ENCODE results near the gene STAT4.

The STAT4 gene

DNA sequence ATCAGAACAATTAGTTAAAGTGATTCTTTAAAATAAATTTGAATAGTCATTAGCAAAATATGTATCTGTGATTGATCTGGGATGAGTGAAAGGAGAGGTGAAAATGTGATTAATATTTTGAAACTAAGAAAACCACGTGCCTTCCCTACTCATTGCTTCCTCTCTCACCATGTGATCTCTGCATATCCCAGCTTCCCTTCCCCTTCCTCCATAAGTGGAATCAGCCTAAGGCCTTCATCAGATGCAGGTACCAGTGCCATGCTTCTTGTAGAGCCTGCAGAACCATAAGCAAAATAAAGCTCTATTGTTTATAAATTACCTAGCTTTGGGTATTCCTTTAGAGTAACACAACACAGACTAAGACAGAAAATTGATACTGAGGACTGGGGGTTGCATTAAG is 125.7 kb downstream of the STAT4 start:
- Histone ChIP-seq H3K4me2 (ENCODE audit: low read length, poor library complexity, severe bottlenecking) (no peak overlapping the region), H3K9me3 (ENCODE audit: control insufficient read depth, low read length) (no peaks in the 10 kb centered on the region), H4K91ac (ENCODE audit: low read length) (no peak overlapping the region), H3K9ac (ENCODE audit: low read length) (no peak overlapping the region), H3K18ac (ENCODE audit: low read depth in 1 of 2, low read length in 2 of 2) (no peak overlapping the region), H4K8ac (ENCODE audit: low read length) (no peak overlapping the region), H3K4me1 (ENCODE audit: control insufficient read depth, insufficient read depth, low read depth, low read length) (peaks cover 6% of the 10 kb centered on the region), H2AK5ac (ENCODE audit: low read length, severe bottlenecking) (no peak overlapping the region), H3K27ac (ENCODE audit: low read length, poor library complexity, severe bottlenecking) (no peak overlapping the region), H2BK12ac (ENCODE audit: low read length in 2 of 2) (no peak overlapping the region), H3K79me1 (replicated peaks; ENCODE audit: low read length, poor library complexity, severe bottlenecking) (peaks cover 3% of the 10 kb centered on the region), H3K27me3 (ENCODE audit: control insufficient read depth in 1 of 2, insufficient read depth in 1 of 2, low read length in 2 of 2) (no peaks in the 10 kb centered on the region), H2BK15ac (ENCODE audit: low read depth, poor library complexity, severe bottlenecking) (no peak overlapping the region), H3K4ac (ENCODE audit: low read depth in 1 of 2, low read length in 2 of 2) (no peak overlapping the region), H2BK5ac (ENCODE audit: low read depth, low read length, poor library complexity, severe bottlenecking) (no peak overlapping the region), H3K36me3 (ENCODE audit: control insufficient read depth in 1 of 2, insufficient read depth in 2 of 2, low read depth in 1 of 2, low read length in 2 of 2) (peaks cover 0 to 3% of the 10 kb centered on the region in 2 experiments), H3K14ac (ENCODE audit: low read length in 2 of 2) (no peak overlapping the region), H3K23ac (ENCODE audit: low read length in 2 of 2) (no peak overlapping the region), H2BK120ac (ENCODE audit: low read depth, low read length) (no peak overlapping the region), H3K4me3 (ENCODE audit: insufficient read depth in 1 of 2, low read depth in 1 of 2, low read length in 2 of 2) (no peak overlapping the region), H2AFZ (ENCODE audit: low read depth, low read length) (no peak overlapping the region)
- 100% methylated on average over 1 of the region's 1 CpG for WGBS
- DNase-seq: no peak

DNA sequence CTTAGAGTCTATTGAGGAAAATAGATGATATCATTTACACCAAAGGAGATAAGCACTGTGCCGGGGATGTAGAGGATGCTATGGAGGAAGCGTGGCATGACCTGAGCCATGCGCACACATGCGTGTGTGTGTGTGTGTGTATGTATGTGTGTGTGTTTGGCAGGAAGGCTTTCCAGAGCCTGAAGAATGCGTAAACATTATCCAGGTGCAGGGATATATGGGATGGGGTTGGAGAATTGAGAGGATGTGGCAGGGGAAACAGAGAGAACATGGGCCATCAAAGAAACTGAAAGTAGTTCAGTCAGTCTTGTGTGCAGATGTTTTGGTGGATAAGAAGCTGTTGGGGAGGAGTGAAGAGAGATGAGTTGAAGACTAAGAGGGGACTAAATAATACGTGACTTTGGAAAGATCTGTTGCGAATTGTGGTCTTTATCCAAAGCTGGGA is 127.5 kb downstream of the STAT4 start:
- Histone ChIP-seq H3K79me1 (replicated peaks; ENCODE audit: low read length, poor library complexity, severe bottlenecking) (peaks cover 3% of the 10 kb centered on the region), H4K91ac (ENCODE audit: low read length) (no peak overlapping the region), H3K4ac (ENCODE audit: low read depth in 1 of 2, low read length in 2 of 2) (no peak overlapping the region), H2BK15ac (ENCODE audit: low read depth, poor library complexity, severe bottlenecking) (no peak overlapping the region), H3K14ac (ENCODE audit: low read length in 2 of 2) (no peak overlapping the region), H3K27me3 (ENCODE audit: control insufficient read depth in 1 of 2, insufficient read depth in 1 of 2, low read length in 2 of 2) (no peaks in the 10 kb centered on the region), H2BK5ac (ENCODE audit: low read depth, low read length, poor library complexity, severe bottlenecking) (no peak overlapping the region), H3K4me1 (ENCODE audit: control insufficient read depth, insufficient read depth, low read depth, low read length) (peaks cover 6% of the 10 kb centered on the region), H3K9me3 (ENCODE audit: control insufficient read depth, low read length) (no peaks in the 10 kb centered on the region), H3K9ac (ENCODE audit: low read length) (no peak overlapping the region), H2BK120ac (ENCODE audit: low read depth, low read length) (no peak overlapping the region), H3K4me2 (ENCODE audit: low read length, poor library complexity, severe bottlenecking) (no peak overlapping the region), H2AK5ac (ENCODE audit: low read length, severe bottlenecking) (peak overlapping the region; percentile 3), H4K8ac (ENCODE audit: low read length) (no peak overlapping the region), H3K4me3 (ENCODE audit: insufficient read depth in 1 of 2, low read depth in 1 of 2, low read length in 2 of 2) (no peak overlapping the region), H3K27ac (ENCODE audit: low read length, poor library complexity, severe bottlenecking) (no peak overlapping the region), H2BK12ac (ENCODE audit: low read length in 2 of 2) (peak overlapping the region in 1 of 2 experiments; percentile 33), H3K36me3 (ENCODE audit: control insufficient read depth in 1 of 2, insufficient read depth in 2 of 2, low read depth in 1 of 2, low read length in 2 of 2) (no peaks in the 10 kb centered on the region), H2AFZ (ENCODE audit: low read depth, low read length) (no peak overlapping the region), H3K23ac (ENCODE audit: low read length in 2 of 2) (no peak overlapping the region), H3K18ac (ENCODE audit: low read depth in 1 of 2, low read length in 2 of 2) (no peak overlapping the region)
- 97% methylated on average over 7 of the region's 7 CpGs for WGBS
- no peak for DNase-seq

DNA sequence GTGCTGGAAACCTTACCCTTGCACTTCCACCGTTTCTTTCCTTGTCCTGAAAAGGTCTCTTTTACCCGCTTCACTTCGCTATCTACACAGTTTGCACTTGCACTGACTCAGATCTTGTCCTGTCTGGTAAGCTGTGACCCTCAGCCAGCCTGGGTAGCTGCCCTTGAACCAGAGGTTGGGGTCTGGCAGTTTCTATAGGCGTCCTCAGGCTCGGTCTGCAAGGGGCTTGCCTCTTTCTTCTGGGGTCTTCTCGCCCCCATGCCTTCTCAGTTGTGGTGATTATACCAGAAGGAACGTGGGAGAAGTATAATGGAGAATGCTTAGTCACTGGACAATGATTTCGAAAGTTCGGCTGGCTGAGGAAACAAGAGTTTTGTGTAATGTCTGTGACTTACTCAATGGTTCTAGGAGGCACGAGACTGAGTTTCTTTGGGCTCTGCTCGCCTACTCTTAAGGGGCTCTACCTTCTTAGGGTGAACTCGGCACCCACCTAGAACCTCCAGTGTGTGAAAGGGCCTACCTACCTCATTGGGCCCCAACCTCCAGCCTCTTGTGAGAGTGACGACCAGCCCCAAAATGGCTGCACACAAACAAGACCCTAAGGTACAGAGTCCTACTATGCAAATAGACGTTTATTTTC is 129.9 kb downstream of the STAT4 start:
- peak overlapping the region; percentile 98 for H3K27ac ChIP-seq (ENCODE audit: low read length, poor library complexity, severe bottlenecking)
- no peak overlapping the region for H2AFZ ChIP-seq (ENCODE audit: low read depth, low read length)
- peak overlapping the region; percentile 64 to 83 for H3K4me3 ChIP-seq (ENCODE audit: insufficient read depth in 1 of 2, low read depth in 1 of 2, low read length in 2 of 2)
- peaks cover 3% of the 10 kb centered on the region for H3K79me1 ChIP-seq (replicated peaks; ENCODE audit: low read length, poor library complexity, severe bottlenecking)
- 32% methylated on average over 14 of the region's 14 CpGs for WGBS
- peak overlapping the region; percentile 97 for H4K8ac ChIP-seq (ENCODE audit: low read length)
- H3K4me1 ChIP-seq (ENCODE audit: control insufficient read depth, insufficient read depth, low read depth, low read length): peaks cover 9% of the 10 kb centered on the region
- H2BK5ac ChIP-seq (ENCODE audit: low read depth, low read length, poor library complexity, severe bottlenecking): peak overlapping the region; percentile 80
- H2AK5ac ChIP-seq (ENCODE audit: low read length, severe bottlenecking): peak overlapping the region; percentile 91
- peak overlapping the region; percentile 8 to 49 for H2BK12ac ChIP-seq (ENCODE audit: low read length in 2 of 2)
- peak overlapping the region; percentile 77 for H2BK120ac ChIP-seq (ENCODE audit: low read depth, low read length)
- H2BK15ac ChIP-seq (ENCODE audit: low read depth, poor library complexity, severe bottlenecking): peak overlapping the region; percentile 26
- no peaks in the 10 kb centered on the region for H3K36me3 ChIP-seq (ENCODE audit: control insufficient read depth in 1 of 2, insufficient read depth in 2 of 2, low read depth in 1 of 2, low read length in 2 of 2)
- H3K9ac ChIP-seq (ENCODE audit: low read length): peak overlapping the region; percentile 97
- H3K4ac ChIP-seq (ENCODE audit: low read depth in 1 of 2, low read length in 2 of 2): peak overlapping the region; percentile 84 to 97
- peak overlapping the region; percentile 98 for H3K18ac ChIP-seq (ENCODE audit: low read depth in 1 of 2, low read length in 2 of 2)
- H3K23ac ChIP-seq (ENCODE audit: low read length in 2 of 2): peak overlapping the region in 1 of 2 experiments; percentile 96
- DNase-seq: peak; percentile 96
- peak overlapping the region; percentile 56 for H3K4me2 ChIP-seq (ENCODE audit: low read length, poor library complexity, severe bottlenecking)
- H3K27me3 ChIP-seq (ENCODE audit: control insufficient read depth in 1 of 2, insufficient read depth in 1 of 2, low read length in 2 of 2): no peaks in the 10 kb centered on the region
- peak overlapping the region; percentile 97 for H4K91ac ChIP-seq (ENCODE audit: low read length)
- no peaks in the 10 kb centered on the region for H3K9me3 ChIP-seq (ENCODE audit: control insufficient read depth, low read length)
- H3K14ac ChIP-seq (ENCODE audit: low read length in 2 of 2): peak overlapping the region in 1 of 2 experiments; percentile 98

DNA sequence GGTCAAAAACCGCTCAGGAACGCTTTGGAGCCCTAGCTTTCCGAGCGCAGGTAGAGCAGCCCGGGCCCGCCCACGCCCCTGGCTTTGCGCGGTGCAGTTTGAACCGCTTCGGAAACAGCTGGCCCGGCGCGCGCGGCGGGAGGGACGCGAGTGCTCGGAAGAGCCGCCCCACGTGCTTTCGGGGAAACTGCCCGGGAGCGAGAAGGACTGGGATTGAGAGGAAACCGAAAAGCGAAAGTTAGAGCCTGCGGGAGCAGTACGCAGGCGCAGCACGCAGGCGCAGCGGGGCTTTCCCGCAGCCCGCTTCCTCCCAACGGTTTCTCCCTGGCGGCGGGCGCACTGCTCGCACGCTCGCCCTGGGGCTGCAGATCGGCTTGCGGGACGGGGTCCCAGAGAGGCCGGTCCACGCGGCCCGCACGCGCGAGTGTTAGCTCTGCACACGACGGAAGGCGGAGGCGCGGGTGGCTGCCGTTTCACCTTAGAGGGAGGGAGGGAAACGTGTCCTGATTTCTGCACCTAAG is 130.5 kb downstream of the STAT4 start:
- Histone ChIP-seq H3K27ac (ENCODE audit: low read length, poor library complexity, severe bottlenecking) (peak overlapping the region; percentile 98), H3K9ac (ENCODE audit: low read length) (peak overlapping the region; percentile 97), H3K9me3 (ENCODE audit: control insufficient read depth, low read length) (no peaks in the 10 kb centered on the region), H4K91ac (ENCODE audit: low read length) (peak overlapping the region; percentile 97), H4K8ac (ENCODE audit: low read length) (peak overlapping the region; percentile 97), H3K4me3 (ENCODE audit: insufficient read depth in 1 of 2, low read depth in 1 of 2, low read length in 2 of 2) (peak overlapping the region; percentile 64 to 83), H3K18ac (ENCODE audit: low read depth in 1 of 2, low read length in 2 of 2) (peak overlapping the region; percentile 98), H3K4ac (ENCODE audit: low read depth in 1 of 2, low read length in 2 of 2) (peak overlapping the region; percentile 84 to 97), H3K27me3 (ENCODE audit: control insufficient read depth in 1 of 2, insufficient read depth in 1 of 2, low read length in 2 of 2) (no peaks in the 10 kb centered on the region), H2AK5ac (ENCODE audit: low read length, severe bottlenecking) (peak overlapping the region; percentile 89), H2AFZ (ENCODE audit: low read depth, low read length) (no peak overlapping the region), H2BK5ac (ENCODE audit: low read depth, low read length, poor library complexity, severe bottlenecking) (peak overlapping the region; percentile 89), H3K36me3 (ENCODE audit: control insufficient read depth in 1 of 2, insufficient read depth in 2 of 2, low read depth in 1 of 2, low read length in 2 of 2) (no peaks in the 10 kb centered on the region), H3K14ac (ENCODE audit: low read length in 2 of 2) (peak overlapping the region in 1 of 2 experiments; percentile 98), H3K23ac (ENCODE audit: low read length in 2 of 2) (peak overlapping the region in 1 of 2 experiments; percentile 96), H2BK12ac (ENCODE audit: low read length in 2 of 2) (peak overlapping the region; percentile 8 to 38), H2BK120ac (ENCODE audit: low read depth, low read length) (peak overlapping the region; percentile 77), H3K79me1 (replicated peaks; ENCODE audit: low read length, poor library complexity, severe bottlenecking) (peaks cover 3% of the 10 kb centered on the region), H3K4me1 (ENCODE audit: control insufficient read depth, insufficient read depth, low read depth, low read length) (peaks cover 9% of the 10 kb centered on the region), H3K4me2 (ENCODE audit: low read length, poor library complexity, severe bottlenecking) (peak overlapping the region; percentile 69), H2BK15ac (ENCODE audit: low read depth, poor library complexity, severe bottlenecking) (peak overlapping the region; percentile 26)
- WGBS: under 1% methylated on average over 54 of the region's 59 CpGs
- DNase-seq: peak; percentile 98

Data from mesenchymal stem cell (in vitro differentiated cells and primary cell).